DND-41 (cell line): ENCODE data around the gene EFEMP2.

Experiments
- EZH2 ChIP-seq: IDR thresholded peaks from 3 replicates; pipeline ENCODE4 v1.6.1; 2012; ENCODE audit warnings: borderline replicate concordance, low read depth, mild to moderate bottlenecking, moderate library complexity, low read length, inconsistent platforms; ENCODE audit not compliant: severe bottlenecking
- TF ChIP-seq, protein P1 (sequence below): IDR thresholded peaks from 2 replicates; pipeline ENCODE4 v1.5.1; 2012; ENCODE audit warnings: borderline replicate concordance, low read length, moderate library complexity, mild to moderate bottlenecking; ENCODE audit not compliant: poor library complexity, severe bottlenecking; ENCODE audit errors: extremely low read depth

DNA sequence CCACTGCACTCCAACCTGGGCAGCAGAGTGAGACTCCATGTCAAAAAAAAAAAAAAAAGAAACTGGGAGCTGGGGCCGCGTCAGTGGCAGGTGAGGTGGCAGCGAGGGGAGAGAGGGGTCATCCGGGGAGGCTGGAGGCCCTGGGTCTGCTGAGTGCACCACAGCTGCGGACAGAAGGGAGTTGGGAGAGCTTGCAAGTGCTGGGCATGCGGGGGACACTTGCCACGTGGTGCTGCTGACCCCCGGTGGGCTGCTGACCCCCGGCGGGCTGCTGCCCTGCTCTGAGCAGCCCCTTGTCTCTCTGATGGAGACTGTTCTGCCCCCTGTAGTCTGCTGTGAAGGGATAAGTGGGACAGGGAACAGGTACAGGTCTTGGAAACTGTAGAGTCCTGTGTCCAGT, 49.3 kb upstream of the EFEMP2 start:
- TF ChIP-seq, protein P1, sequence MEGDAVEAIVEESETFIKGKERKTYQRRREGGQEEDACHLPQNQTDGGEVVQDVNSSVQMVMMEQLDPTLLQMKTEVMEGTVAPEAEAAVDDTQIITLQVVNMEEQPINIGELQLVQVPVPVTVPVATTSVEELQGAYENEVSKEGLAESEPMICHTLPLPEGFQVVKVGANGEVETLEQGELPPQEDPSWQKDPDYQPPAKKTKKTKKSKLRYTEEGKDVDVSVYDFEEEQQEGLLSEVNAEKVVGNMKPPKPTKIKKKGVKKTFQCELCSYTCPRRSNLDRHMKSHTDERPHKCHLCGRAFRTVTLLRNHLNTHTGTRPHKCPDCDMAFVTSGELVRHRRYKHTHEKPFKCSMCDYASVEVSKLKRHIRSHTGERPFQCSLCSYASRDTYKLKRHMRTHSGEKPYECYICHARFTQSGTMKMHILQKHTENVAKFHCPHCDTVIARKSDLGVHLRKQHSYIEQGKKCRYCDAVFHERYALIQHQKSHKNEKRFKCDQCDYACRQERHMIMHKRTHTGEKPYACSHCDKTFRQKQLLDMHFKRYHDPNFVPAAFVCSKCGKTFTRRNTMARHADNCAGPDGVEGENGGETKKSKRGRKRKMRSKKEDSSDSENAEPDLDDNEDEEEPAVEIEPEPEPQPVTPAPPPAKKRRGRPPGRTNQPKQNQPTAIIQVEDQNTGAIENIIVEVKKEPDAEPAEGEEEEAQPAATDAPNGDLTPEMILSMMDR, result no peak
- TF ChIP-seq EZH2, result no peak
